Fibroblast of lung (primary cell): Measurements from ENCODE around the gene PPFIBP2.

Experiments used
- EZH2 ChIP-seq: IDR thresholded peaks from 2 replicates; pipeline ENCODE4 v1.5.1; 2012; ENCODE audit warnings: low read length, control low read depth, mild to moderate bottlenecking; ENCODE audit errors: missing control alignments
- TF ChIP-seq, protein P1 (sequence below), 2 donors: IDR thresholded peaks in 1 of 2; conservative IDR thresholded peaks in 1 of 2; 1 replicate in 1 of 2; 2 replicates in 1 of 2; pipeline ENCODE4 v1.5.1; 2011 to 2012; ENCODE audit warnings: low read length in 2 of 2, control low read depth in 1 of 2, inconsistent platforms in 1 of 2, low read depth in 1 of 2, mild to moderate bottlenecking in 1 of 2

DNA sequence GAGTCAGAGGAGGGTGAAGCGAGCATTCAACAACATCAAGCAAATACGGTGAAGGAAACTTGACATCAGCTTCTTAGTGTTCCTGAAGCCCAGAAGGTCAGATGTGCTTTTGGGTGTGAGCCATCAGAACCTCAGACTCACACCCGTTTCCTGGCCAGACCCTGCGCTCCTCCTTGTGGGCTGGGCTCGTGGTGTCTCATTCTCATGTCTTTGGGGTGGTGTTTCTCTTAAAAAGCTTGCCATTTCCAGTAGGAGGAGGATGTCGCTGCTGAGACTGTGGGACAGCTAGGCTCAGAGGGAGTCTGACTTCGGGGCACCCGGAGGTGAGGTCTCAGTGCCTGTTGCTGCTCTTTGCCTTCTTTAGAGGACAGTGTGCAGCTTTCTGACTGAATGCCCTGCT lies 24.2 kb downstream of the PPFIBP2 start:
- TF ChIP-seq, protein P1, sequence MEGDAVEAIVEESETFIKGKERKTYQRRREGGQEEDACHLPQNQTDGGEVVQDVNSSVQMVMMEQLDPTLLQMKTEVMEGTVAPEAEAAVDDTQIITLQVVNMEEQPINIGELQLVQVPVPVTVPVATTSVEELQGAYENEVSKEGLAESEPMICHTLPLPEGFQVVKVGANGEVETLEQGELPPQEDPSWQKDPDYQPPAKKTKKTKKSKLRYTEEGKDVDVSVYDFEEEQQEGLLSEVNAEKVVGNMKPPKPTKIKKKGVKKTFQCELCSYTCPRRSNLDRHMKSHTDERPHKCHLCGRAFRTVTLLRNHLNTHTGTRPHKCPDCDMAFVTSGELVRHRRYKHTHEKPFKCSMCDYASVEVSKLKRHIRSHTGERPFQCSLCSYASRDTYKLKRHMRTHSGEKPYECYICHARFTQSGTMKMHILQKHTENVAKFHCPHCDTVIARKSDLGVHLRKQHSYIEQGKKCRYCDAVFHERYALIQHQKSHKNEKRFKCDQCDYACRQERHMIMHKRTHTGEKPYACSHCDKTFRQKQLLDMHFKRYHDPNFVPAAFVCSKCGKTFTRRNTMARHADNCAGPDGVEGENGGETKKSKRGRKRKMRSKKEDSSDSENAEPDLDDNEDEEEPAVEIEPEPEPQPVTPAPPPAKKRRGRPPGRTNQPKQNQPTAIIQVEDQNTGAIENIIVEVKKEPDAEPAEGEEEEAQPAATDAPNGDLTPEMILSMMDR (conservative IDR thresholded peaks at IDR 0.05 in 1 of 2, IDR thresholded peaks at IDR 0.05 in 1 of 2; ENCODE audit: low read depth in 1 of 2, low read length in 2 of 2): no peak
- no peak for TF ChIP-seq EZH2
